Skin of body (tissue), 2 donors: Measurements from ENCODE around the gene KCNJ11. TPM values are rescaled to one million over a fixed set of nuclear protein-coding genes. Genes with fewer than 3 reads are reported as not detected.
"Not testable (repeated sequence)": the region's sequence is repeated elsewhere in the genome, so short reads cannot be mapped to it uniquely, and the experiment has no call there.

Experiments
- DNase-seq: peaks from one replicate; lab custom pipeline; 2025; lab: John Stamatoyannopoulos, UW
- total RNA-seq: library from RNA; depleted of rRNA; stranded (reverse); fragments of >200 nt; gene quantifications from one replicate; pipeline ENCODE4 v1.2.3, GENCODE V29; 2014

The KCNJ11 gene
- 4.6 TPM for total RNA-seq

DNA sequence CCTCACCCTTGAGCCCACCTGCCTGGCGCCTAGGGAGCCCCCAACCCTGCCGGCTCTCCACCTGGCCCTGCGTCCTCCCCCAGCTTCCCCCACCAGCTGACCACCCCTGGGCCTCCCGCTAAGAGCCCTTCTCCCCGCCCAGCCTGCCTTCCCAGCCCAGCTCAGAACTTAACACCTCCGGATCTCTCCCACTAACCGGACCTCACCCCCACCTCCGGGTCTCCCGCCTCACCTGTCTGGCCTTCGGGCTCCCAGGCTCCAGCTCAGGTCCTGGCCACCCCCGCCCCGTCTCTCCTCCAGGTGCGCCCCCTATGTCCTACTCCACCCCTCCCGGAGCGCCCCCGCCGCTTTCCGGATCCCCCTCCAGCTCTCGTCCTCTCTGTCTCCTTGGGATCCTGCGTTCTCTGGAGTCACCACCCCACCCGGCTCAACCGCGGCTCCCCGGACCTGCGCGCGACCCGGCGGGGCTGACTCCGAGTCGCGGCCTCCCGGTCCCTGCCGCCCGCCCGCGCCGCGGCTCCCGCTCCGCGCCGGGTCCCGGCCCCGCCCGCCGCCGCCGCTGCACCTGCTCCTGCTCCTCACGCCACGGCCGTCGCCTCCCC is at the start of gene KCNJ11:
Gene KCNJ11 (minus strand): TSS at position 51 of the 602 bp plus-strand sequence. CDS start 568 bp downstream, outside the sequence.
- no peak for DNase-seq

DNA sequence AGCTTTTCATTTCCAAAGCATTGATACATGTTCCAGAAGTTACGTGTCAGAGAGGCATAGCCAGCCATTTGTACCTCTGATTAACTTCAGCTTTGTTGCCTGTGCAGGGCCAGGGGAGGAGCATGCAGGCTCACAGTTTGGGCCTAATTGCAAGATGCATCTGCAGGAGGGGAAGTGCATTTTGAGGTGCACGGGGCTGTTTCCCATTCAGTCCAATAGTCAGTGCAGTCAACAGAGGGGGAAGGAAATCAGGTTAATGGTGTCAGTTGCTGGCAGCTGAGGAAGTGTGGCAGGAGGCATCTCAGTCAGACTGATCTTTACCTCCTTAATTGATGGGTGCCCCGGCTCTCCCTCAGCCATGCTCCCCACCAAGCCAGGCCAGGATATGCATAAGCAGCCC is 48.9 kb upstream of the KCNJ11 start:
- no peak for DNase-seq

DNA sequence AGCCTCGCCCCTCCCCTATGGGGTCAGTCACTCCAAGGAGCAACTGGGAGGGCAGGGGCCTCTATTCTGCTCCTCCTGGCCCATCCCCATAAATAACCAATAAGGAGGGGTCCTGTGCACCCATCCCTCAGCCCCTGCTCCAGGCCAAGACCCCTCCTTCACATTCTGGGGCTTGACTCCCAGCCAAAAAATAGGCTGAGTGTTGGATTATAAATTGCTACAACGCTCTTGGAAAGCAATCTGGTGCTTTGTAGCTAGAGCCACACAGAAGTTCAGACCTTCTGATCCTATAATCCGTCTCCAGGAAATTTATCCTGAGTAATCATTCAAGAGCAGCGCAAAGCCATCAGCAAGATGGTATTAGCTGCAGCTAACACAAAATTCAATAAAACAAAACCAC is 45.6 kb upstream of the KCNJ11 start:
- DNase-seq, result no peak

DNA sequence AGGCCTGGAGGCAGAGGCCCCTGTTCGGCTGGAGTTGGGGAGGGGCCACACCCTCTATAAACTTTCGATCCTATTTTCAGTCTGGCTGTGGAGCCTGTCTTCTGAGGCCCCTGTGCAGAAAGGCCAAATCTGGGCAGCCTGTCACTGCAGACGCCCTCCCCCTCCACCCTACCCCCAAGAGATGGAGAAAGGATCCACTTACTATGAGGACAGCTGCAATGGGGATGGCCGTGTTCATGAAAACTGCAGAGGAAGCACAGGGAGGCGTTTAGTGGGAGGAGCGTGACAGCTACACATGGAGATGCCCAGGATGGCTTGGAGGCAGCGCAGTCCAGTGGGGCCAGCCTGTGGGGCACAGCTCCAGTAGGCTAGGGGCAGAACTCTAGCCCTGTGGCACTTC is 43.5 kb upstream of the KCNJ11 start:
- peak; percentile 23 for DNase-seq

DNA sequence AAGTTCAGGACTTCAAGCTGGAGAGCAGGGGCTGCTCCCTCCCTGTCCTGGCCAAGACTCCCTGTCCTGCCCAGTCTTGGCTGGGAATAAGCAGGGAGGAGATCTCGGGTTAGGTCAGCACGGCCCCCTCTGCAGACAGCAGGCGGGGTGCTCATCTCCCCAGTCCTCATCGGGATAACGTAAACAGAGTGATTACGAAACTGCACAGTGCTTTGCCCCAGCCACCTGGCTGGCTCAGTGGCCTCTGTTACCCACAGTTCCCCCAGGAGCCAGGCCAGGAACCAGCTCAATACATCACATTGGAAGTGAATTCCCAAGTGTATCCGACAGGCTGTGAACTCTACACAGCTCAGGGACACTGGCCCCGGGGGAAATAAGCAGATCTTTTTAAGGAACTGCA is 42.7 kb upstream of the KCNJ11 start:
- no peak for DNase-seq

DNA sequence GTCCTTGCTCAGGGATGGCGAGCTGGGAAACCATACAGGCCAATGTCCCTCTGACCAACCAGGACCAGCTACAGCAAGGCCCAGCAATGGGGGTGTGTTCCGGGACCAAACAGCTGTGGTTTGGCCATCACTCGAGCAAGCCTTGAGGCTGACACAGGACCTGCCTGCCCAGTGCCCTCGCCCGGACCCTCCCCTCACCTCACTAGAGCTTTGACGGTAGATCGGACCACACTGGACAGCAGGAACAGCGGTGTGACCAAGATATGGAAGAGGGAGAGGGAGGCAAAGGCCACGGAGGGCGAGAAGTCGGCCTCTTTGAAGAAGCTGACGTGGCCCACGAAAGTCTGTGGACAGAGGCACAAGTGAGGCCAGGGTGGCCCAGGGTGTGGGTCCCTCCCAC is 42.2 kb upstream of the KCNJ11 start:
- DNase-seq, result no peak

DNA sequence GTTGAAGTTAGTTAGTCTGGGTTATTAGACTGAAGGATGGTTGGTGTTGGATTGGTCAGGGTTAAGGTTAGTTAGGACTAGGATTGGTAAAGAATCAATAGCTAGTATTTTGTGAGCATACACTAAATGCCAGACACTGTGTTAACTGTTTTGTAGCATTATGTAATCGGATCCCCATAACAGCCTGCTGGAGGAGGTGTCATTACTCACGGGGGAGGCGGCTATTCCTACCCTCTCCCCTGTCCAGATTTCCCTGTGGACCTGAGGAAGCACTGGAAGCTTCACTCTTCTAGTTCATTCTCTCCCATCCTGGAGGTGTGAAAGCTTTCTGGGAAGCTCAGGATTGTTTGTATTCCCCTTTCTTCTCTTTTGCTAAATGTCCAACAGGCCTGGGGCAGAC is 40.5 kb upstream of the KCNJ11 start:
- no peak for DNase-seq

DNA sequence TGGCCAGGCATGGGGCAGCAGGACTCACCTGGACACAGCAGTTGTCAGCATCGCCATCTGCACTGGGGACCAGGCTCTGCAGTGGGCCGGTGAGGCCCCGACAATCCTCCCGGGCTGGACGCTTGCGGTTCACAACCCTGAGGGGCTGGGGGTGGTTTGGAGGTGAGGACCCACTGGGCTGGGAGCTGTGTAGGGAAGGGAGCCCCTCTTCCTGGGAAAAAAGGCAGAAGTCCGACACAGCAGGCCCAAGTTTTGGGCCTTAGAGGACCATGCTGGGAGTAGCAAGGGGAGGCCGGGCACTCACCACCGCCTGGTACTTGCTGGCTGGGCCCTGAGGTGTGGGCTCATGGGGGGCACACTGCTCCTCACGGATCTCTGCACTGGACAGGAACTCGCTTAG is 39.8 kb upstream of the KCNJ11 start:
- DNase-seq, result no peak

DNA sequence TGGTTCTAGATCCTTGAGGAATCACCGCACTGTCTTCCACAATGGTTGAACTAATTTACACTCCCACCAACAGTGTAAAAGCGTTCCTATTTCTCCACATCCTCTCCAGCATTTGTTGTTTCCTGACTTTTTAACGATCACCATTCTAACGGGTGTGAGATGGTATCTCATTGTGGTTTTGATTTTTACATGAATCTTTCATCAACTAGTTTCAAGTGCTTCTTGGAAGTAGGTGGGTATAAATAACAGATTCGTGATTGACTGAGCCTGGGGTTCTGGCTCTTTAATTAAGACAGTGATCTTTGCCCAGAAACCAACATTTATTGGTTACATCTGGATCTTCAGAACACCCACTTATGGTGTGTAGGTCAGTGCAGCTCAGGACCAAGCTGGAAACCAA is 37.8 kb upstream of the KCNJ11 start:
- not testable (repeated sequence) for DNase-seq

DNA sequence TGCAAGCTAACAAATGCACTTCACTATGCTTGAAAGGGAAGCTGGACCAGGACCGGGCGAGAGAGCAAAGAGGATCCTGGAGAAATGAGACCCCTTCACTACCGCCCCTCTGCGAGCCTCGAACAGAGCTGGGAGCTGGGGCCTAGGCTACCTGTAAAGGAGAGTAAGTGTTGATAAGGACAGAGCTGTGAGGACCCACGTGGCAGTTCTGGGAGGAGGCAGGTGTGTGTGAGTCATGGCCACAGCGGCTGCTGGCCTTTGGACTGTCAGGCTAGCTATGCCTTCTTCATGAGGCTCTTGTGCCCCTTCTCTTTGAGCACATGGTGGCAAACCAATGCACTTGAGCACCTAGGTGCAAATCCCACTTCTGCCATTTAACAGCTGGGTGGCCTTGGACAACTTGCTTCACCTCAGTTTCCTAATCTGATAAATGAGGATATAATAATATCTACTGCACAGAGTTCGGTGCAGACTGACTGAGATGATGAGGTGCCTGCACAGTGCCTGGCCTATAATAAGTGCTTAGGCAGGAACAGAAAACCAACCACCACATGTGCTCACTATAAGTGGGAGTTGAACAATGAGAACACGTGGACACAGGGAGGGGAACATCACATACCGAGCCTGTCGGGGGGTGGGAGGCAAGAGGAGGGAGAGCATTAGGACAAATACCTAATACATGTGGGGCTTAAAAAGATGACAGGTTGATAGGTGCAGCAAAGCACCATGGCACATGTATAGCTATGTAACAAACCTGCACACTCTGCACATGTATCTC is 35.3 kb upstream of the KCNJ11 start:
- DNase-seq, result no peak

DNA sequence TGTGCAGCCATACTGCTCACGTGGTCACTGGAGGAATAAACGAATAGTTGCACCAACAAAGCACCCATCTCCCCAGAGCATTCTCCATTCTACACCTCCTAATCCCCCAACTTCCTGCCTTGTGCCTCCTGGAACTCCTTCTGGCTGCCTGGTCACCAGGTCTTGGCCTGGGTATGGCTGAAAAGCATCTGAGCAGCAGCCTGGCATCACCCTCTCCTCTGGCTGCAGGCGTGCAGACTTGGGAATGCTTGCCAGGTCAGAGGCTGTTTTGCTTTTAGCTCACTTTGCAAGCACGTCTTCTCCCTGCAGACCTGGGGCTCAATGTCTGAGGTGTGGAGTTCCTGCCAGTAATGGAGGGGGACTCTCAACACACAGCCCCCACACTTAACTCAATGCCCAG is 33.3 kb upstream of the KCNJ11 start:
- no peak for DNase-seq

DNA sequence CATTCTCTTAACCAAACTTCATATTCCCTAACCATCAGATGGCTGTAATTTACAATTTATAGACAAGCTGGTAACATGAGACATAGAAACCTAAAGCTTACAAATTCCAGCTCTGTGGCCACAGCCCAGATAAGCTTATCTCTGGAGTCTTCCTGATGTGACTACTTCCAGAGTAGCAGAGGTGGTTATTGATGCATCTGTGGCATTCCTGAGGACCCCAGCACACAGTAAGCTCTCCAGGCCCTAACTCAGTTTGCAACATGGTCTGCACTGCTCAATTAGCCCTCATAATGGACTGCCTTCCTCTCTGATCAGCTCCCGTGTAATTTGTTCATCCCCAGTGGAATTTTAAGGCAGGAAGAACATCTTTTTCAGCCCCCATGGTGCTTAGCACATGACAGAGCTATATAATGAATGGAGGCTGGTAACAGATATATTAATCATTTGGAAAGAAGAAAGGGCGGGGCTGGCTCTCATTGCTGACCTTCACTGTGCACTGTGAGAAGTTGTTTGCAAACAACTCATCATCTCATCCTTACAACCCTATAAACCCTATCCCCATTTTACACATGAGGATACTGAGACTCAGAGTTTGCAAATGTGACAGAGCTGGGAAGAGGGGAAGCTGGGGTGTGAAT is 30.1 kb upstream of the KCNJ11 start:
- DNase-seq, result no peak

DNA sequence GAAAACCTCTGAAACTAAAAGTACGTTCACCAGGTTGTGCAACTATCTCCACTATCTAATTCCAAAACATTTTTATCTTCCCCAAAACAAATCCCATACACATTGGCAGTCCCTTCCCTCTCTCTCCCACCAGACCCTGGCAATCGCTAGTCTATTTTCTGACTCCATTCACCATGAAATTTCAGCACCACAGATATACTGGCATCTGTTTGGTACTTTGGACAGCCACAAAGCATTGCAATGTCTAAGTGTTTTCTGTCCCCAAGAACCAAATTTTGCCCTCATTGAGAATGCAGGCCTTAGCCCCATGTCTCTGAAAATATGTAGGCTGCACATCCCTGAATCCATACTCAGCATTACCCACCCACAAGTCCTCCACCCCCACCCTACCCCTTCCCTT is 28.0 kb upstream of the KCNJ11 start:
- DNase-seq, result no peak

DNA sequence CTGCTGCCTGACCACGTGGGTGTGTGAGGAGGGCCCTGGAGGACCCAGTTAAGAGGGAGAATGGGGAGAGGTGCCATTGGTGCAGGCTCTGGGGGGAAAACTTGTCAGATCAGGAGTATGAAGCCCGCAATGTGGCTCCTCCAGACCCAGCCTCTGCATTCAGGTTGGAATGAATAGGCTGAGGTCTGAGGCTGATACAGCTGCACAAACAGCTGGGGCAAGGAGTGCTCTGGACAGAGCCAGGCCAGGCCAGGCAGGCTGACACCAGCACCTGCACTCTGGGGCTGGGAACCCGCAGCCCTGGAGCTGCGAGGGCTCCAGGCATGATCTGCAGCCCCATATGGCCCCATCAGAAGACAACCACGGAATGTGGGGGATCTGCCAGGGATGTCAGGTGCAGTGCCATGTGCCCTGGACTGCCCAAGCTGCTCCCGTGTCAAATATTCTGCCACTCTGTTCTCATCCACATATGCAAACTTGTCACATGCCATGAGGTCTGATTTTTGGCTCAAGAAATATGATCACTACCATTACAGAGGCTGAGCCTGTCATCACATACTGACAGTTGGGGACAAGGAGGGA is 27.2 kb upstream of the KCNJ11 start:
- no peak for DNase-seq

DNA sequence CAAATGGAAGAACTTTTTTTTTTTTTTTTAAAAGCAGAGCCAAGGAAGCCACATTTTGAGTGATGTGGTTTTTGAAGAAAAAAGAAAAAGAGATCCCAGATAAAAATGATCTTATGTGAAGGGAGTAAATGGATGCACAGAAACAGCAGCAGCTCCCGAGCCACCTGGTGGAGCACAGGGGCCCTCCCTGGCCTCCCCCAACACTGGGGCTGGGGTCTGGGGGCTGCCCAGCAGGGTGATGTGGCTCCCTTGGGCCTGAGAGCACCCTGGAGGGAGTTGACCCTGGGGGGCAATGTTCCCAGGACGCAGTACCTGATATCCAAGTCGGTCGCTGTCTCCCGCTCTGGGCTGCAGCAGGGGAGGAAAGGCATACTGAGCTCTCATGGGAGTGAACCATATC is 26.5 kb upstream of the KCNJ11 start:
- no peak for DNase-seq

DNA sequence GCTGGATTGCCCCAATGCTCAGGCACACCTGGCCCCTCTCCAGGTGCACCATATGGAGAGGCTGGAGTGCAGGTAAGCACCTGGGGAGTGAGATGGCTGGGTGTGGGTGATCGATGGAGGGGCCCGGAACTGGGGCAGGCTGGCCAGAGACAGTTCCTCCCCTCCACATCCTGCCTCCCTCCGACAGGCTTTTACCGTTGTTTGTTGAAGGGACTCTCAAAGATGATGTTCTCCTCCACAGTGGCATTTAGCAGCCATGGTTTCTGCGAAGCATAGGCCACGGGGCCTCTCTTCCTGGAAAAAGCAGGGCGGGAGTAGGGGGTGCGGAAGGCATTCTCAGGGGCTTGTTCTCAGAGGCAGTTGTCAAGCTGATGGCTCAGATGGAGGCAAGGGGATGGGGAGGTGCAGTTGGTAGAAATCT is 25.9 kb upstream of the KCNJ11 start:
- DNase-seq, result no peak

DNA sequence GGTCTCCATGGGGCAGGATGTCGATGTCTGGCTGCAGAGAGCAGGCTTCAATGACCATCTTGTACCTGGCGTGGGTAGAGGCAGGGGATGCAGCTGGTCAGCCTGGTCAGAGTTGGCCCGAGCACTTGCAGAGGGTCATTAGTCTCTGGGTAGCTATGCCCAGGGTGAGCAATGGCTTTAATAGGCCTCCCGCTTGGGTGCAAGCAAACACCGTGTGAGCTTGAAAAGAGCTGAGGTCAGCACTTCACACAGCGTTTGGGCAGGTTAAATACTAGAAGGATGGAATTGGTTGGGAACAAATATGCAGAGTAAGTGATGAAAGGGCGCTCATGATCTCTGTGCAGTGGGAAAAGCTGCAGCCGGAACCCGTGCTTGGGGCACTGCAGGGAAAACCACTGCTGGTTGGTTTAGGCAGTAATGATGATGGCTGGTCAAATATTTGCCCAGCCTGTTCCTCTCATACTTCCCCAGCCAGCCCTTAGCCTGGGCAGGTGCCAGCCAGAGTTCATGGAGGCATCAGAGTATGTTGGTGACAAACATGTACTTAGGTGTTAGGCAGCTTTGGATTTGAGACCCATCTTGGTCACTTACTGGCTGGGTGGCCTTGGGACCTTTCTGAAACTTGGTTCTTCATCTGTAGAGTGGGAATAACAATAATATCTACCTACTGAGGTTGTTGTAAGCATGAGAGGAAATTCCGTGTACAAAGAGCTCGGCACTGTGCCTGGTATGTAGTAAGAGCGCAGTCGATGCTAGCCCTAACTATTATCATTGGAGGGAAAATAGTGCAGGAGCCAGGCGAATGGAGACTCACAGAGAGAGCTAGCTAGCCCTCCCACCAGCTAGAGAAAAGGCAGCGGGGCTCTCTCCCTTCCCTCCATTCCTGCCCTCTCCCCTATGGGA is 25.2 kb upstream of the KCNJ11 start:
- no peak for DNase-seq

DNA sequence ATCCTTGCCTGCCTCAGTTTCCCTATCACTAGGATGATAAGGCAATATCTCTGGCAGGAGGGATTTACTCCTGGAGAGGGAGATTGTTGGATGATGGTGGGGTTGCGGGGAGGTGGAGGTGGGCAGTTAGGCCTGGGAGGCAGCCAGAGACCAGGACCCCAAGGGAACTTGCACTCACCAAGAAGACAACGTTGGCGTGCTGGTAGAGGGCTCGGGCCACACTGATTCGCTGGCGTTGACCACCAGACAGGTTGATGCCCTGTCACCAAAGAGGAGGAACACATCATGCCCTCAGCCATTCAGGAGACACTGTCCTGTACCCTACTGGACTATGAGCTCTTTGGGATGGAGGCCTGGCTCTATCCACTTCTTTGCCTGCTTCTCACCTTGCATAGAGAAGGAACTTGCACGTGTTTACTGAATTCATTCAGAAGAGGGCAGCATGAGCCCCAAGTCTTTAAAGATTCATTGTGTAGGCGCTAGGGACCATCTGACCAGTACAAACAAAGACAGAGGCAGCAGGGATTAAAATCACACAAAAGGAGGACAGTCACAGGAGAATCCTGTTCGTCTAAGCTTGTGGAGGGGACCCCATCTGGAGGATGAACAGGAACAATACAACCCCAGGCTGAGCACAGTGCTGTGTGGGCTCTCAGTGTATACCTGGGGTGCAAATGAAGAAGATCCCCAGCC is 24.2 kb upstream of the KCNJ11 start:
- DNase-seq, result no peak

DNA sequence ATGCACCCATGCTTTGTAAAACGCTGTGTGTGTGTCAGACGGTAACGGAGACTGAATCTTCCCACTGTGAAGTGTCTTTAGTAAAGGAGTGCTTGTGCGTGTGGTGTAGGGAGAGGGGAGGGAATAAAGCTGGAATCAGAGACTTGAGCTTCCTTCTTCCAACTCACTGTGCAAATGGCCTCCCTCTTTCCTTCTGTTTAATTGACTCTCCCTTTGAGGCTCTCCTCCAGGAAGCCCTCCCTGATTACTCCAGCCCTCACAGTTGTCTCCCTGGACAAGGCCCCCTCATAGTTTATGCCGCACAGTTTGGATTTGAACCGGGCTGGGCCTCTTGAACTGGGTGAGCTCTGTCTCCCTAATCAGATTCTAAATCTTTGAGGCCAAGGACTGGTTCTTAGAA is 23.0 kb upstream of the KCNJ11 start:
- DNase-seq, result no peak

DNA sequence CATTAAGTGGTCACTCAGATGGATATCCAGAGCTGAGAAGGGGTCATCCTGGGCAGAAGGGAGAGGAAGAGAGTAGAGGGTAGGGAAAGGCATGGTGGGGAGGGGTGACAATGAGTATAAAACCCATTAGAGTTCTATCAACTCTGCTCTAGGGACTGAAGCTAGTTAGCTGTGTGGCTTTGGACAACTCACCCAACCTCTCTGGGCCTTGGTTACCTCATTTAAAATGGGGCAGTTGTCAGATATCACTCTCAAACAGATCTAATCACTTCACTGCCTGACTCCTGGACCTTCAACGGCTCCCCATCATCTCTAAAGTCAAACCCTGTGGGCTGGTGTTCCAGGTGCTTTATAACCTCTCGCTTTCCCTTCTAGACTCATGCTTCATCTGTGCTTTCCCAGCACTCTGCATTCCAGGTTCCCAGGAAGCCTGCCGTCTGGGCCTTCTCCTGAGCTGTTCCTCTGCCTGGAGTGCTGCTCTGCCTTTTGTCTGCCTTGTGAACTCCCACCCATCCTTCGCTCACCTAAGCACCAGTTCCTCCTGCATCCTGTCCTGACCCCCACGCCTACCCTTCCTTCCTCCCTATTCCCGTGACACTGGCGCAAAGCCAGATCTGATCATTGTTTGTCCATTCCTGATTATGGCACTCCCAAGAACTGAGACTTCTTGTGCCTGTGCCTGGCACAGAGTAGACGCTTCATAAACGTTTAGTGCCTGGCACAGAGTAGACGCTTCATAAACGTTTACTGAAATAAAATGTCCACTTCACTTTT is 22.3 kb upstream of the KCNJ11 start:
- no peak for DNase-seq
